Stimulated activated CD4-positive, alpha-beta T cell treated with anti-CD3 and anti-CD28 coated beads, Interleukin-12 subunit alpha, Interleukin-12 subunit beta, amount 100 ng/mL, for 4 hours (primary cell): ENCODE measurements around the gene ZSCAN20.
"Not testable (repeated sequence)": the region's sequence is repeated elsewhere in the genome, so short reads cannot be mapped to it uniquely, and the experiment has no call there.

ENCODE experiments used
- DNase-seq: peaks from one replicate; pipeline ENCODE4 v3.0.0-alpha.2; 2020

ZSCAN20 gene

GRCh38 chr1:33497410-33497809, 25.0 kb downstream of the ZSCAN20 start:
- no peak for DNase-seq

- no peak for DNase-seq
These were observed 28.1 kb downstream of the ZSCAN20 start for GRCh38 chr1:33500547-33500946.

GRCh38 chr1:33501309-33501708, 28.9 kb downstream of the ZSCAN20 start:
- no peak for DNase-seq

- DNase-seq = no peak
These were observed 29.3 kb downstream of the ZSCAN20 start for GRCh38 chr1:33501774-33502173.

- no peak for DNase-seq
These were observed 30.3 kb downstream of the ZSCAN20 start for GRCh38 chr1:33502726-33503125.

- DNase-seq = no peak
These were observed 31.1 kb downstream of the ZSCAN20 start for GRCh38 chr1:33503506-33503905.

GRCh38 chr1:33507661-33508060, 35.2 kb downstream of the ZSCAN20 start:
- no peak for DNase-seq

- DNase-seq = no peak
These were observed 35.7 kb downstream of the ZSCAN20 start for GRCh38 chr1:33508151-33508550.

GRCh38 chr1:33509276-33509675, 36.8 kb downstream of the ZSCAN20 start:
- DNase-seq = not testable (repeated sequence)

- DNase-seq = no peak
These were observed 40.0 kb downstream of the ZSCAN20 start for GRCh38 chr1:33512226-33513011.

- DNase-seq = no peak
These were observed 42.7 kb downstream of the ZSCAN20 start for GRCh38 chr1:33515112-33515511.

- DNase-seq = no peak
These were observed 43.2 kb downstream of the ZSCAN20 start for GRCh38 chr1:33515607-33516006.

GRCh38 chr1:33516428-33516827, 44.0 kb downstream of the ZSCAN20 start:
- DNase-seq = no peak

- no peak for DNase-seq
These were observed 44.6 kb downstream of the ZSCAN20 start for GRCh38 chr1:33516891-33517567.

GRCh38 chr1:33517596-33518250, 45.3 kb downstream of the ZSCAN20 start:
- DNase-seq = no peak

GRCh38 chr1:33519240-33519884, 46.9 kb downstream of the ZSCAN20 start:
- DNase-seq = no peak

GRCh38 chr1:33524586-33524985, 52.1 kb downstream of the ZSCAN20 start:
- no peak for DNase-seq

GRCh38 chr1:33527934-33528333, 55.5 kb downstream of the ZSCAN20 start:
- no peak for DNase-seq

- no peak for DNase-seq
These were observed 57.5 kb downstream of the ZSCAN20 start for GRCh38 chr1:33529957-33530356.

- DNase-seq = no peak
These were observed 59.8 kb downstream of the ZSCAN20 start for GRCh38 chr1:33532250-33532649.

GRCh38 chr1:33532936-33533335, 60.5 kb downstream of the ZSCAN20 start:
- no peak for DNase-seq

GRCh38 chr1:33535334-33535733, 62.9 kb downstream of the ZSCAN20 start:
- no peak for DNase-seq

GRCh38 chr1:33537885-33538284, 65.4 kb downstream of the ZSCAN20 start:
- DNase-seq = no peak
